ENCODE data around the gene TSFM.
A peak's percentile ranks its signal among the peaks of the same experiment; 100 is the strongest.

The TSFM gene

DNA sequence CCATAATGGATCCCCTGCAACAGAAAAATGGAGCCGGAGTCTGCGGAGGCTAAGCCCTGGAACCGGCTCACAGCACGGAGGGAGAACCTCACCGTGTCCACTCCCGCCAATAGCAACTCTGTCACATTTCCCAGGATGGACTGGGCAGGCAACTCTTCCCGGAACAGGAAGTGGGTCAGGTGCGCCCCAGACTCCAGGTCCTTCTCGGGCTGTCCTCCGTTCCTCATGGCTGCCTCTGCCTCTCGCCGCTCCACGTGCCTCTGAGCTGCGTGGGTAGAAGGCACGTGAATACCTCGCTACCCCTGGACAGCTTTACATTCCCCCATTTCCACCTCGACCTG lies 18.0 kb upstream of the TSFM start:
- no peak for TF ChIP-seq ISL1 (CRISPR knock-in tag; IDR thresholded peaks at IDR 0.05)
- no peak for TF ChIP-seq TOX (CRISPR knock-in tag; IDR thresholded peaks at IDR 0.05; ENCODE audit: borderline replicate concordance)
- no peak for TF ChIP-seq ESRRG (CRISPR knock-in tag; IDR thresholded peaks at IDR 0.05)
- TF ChIP-seq RARB (CRISPR knock-in tag; IDR thresholded peaks at IDR 0.05) = no peak
- TF ChIP-seq, protein P1, sequence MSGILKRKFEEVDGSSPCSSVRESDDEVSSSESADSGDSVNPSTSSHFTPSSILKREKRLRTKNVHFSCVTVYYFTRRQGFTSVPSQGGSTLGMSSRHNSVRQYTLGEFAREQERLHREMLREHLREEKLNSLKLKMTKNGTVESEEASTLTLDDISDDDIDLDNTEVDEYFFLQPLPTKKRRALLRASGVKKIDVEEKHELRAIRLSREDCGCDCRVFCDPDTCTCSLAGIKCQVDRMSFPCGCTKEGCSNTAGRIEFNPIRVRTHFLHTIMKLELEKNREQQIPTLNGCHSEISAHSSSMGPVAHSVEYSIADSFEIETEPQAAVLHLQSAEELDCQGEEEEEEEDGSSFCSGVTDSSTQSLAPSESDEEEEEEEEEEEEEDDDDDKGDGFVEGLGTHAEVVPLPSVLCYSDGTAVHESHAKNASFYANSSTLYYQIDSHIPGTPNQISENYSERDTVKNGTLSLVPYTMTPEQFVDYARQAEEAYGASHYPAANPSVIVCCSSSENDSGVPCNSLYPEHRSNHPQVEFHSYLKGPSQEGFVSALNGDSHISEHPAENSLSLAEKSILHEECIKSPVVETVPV (CRISPR knock-in tag; IDR thresholded peaks at IDR 0.05) = no peak
- TF ChIP-seq OSR1 (CRISPR knock-in tag; IDR thresholded peaks at IDR 0.05) = no peak
- no peak for TF ChIP-seq BACH2 (CRISPR knock-in tag; IDR thresholded peaks at IDR 0.05; ENCODE audit: borderline replicate concordance)
- no peak for TF ChIP-seq TSHZ2 (CRISPR knock-in tag; IDR thresholded peaks at IDR 0.05)
- no peak for TF ChIP-seq CSDC2 (CRISPR knock-in tag; IDR thresholded peaks at IDR 0.05)
- TF ChIP-seq, protein P2, sequence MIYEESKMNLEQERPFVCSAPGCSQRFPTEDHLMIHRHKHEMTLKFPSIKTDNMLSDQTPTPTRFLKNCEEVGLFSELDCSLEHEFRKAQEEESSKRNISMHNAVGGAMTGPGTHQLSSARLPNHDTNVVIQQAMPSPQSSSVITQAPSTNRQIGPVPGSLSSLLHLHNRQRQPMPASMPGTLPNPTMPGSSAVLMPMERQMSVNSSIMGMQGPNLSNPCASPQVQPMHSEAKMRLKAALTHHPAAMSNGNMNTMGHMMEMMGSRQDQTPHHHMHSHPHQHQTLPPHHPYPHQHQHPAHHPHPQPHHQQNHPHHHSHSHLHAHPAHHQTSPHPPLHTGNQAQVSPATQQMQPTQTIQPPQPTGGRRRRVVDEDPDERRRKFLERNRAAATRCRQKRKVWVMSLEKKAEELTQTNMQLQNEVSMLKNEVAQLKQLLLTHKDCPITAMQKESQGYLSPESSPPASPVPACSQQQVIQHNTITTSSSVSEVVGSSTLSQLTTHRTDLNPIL (CRISPR knock-in tag; IDR thresholded peaks at IDR 0.05; ENCODE audit: low read depth) = no peak
- TF ChIP-seq GLIS3 (CRISPR knock-in tag; IDR thresholded peaks at IDR 0.05) = no peak
- no peak for TF ChIP-seq ZFP3 (CRISPR knock-in tag; IDR thresholded peaks at IDR 0.05)
- TF ChIP-seq ZNF565 (CRISPR knock-in tag; conservative IDR thresholded peaks at IDR 0.05; ENCODE audit: low read depth) = no peak
- no peak for TF ChIP-seq ZNF8 (CRISPR knock-in tag; IDR thresholded peaks at IDR 0.05)
- ATAC-seq = no peak

DNA sequence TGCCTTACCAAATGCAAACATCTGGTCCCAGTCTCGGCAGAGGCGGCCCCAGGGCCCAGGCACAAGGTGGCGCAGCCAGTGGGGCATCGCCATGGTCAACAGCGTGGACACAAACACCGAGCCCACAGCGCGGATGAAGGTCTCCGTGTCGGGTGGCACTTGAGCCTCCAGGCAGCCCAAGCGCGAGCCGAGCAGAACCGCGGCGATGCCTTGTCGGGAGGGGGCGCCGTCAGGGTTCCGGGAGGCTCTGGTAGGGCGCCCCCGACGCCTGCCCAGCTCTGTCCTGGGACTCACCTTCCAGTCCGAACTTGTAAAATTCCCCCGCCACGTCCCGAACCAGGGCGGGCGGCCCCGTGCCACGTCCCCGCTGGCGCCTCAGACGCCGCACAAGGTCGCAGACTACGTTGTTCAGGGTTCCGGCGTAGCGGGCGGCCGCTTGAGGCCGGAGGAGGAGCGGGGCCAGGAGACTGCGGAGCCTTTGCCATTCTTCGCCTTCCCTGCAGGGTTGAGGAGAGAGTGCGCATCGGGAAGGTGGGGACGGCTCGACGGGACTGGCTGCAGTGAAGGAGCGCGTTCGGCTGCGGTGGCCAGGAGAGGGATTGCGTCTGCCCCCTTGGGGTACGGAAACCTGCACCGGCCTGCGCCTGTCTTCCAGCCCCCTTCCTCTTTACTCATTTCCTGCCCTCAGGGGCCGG lies 17.4 kb upstream of the TSFM start:
- ATAC-seq = peak; percentile 81
- TF ChIP-seq ARNTL (CRISPR knock-in tag; IDR thresholded peaks at IDR 0.05; ENCODE audit: borderline replicate concordance, low read depth) = no peak
- no peak for TF ChIP-seq TOX (CRISPR knock-in tag; IDR thresholded peaks at IDR 0.05; ENCODE audit: borderline replicate concordance)
- no peak for TF ChIP-seq GLIS3 (CRISPR knock-in tag; IDR thresholded peaks at IDR 0.05)
- TF ChIP-seq, protein P2 (CRISPR knock-in tag; IDR thresholded peaks at IDR 0.05; ENCODE audit: low read depth) = no peak
- TF ChIP-seq ZFP30 (CRISPR knock-in tag; IDR thresholded peaks at IDR 0.05) = no peak
- TF ChIP-seq POU6F1 (CRISPR knock-in tag; IDR thresholded peaks at IDR 0.05; ENCODE audit: borderline replicate concordance, low read depth) = no peak
- TF ChIP-seq PPARA (CRISPR knock-in tag; IDR thresholded peaks at IDR 0.05; ENCODE audit: borderline replicate concordance) = no peak

DNA sequence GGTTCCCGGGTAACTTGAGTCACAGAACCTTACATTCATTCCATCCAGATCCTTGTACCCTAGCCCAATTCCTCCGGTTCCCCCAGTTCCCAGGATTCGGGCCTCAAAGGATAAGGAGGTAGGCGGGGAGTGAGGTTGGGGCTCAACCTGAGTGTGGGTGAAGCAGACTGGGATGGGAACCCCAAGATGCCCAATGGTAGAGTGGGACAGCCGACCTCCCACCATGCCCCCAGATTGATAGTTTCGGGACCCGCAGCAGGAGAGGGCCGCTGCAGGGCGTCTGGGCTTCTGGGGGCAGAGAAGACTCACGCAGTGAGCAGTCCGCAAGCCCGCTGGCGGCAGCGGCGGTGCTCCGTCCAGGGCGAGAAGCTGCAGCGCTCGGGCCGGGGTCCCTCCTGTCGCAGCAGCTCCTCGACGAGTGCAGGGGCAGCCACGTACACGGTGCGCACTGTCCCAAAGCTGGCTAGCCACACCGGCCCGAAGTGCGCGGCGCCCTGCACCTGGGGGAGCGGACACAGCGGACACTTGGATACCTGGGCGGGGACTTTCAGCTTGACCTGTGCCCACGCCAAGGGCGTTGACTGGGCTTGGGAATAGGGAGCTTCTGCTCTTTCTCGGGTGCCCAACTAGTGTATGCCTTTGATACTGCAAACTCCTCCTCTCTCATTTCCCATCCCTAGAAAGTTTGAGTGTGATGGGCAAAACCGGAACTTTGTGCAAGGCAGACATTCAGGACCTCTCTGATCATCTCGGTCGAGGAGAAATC lies 16.7 kb upstream of the TSFM start:
- peak; percentile 19 for ATAC-seq
- TF ChIP-seq POU6F1 (CRISPR knock-in tag; IDR thresholded peaks at IDR 0.05; ENCODE audit: borderline replicate concordance, low read depth) (no peak), ZFP30 (CRISPR knock-in tag; IDR thresholded peaks at IDR 0.05) (no peak), ZFP3 (CRISPR knock-in tag; IDR thresholded peaks at IDR 0.05) (no peak), ISL1 (CRISPR knock-in tag; IDR thresholded peaks at IDR 0.05) (no peak), ZC3H10 (CRISPR knock-in tag; IDR thresholded peaks at IDR 0.05) (no peak), ARNTL (CRISPR knock-in tag; IDR thresholded peaks at IDR 0.05; ENCODE audit: borderline replicate concordance, low read depth) (no peak), PPARA (CRISPR knock-in tag; IDR thresholded peaks at IDR 0.05; ENCODE audit: borderline replicate concordance) (no peak)
- TF ChIP-seq, protein P1 (CRISPR knock-in tag; IDR thresholded peaks at IDR 0.05) = no peak
- TF ChIP-seq, protein P2 (CRISPR knock-in tag; IDR thresholded peaks at IDR 0.05; ENCODE audit: low read depth) = no peak

Data from SK-N-SH treated with all-trans-retinoic acid at 6 μM for 48 hours (cell line).